Lower leg skin (tissue), 4 donors: ENCODE results near the gene KLHL25. TPM values are rescaled to one million over a fixed set of nuclear protein-coding genes. Genes with fewer than 3 reads are reported as not detected.

Experiments
- DNase-seq, 2 donors: peaks; one replicate each; pipeline ENCODE4 v3.0.0-alpha.2; 2019; ENCODE audit warnings: low spot score in 2 of 2
- H3K4me3 ChIP-seq: fragments of 200-600 bp; sonication (generic); 2 replicates; pipeline ENCODE4 v1.5.1; 2017; ENCODE audit warnings: mild to moderate bottlenecking, low read depth; ENCODE audit not compliant: poor library complexity, severe bottlenecking
- CTCF ChIP-seq, 3 donors: fragments of 450-650 bp; IDR thresholded peaks; one replicate each; pipeline ENCODE4 v1.5.1; 2016; ENCODE audit warnings: antibody characterized with exemption in 3 of 3, mild to moderate bottlenecking in 3 of 3, moderate library complexity in 2 of 3
- POLR2A ChIP-seq, 2 donors: fragments of 450-650 bp; IDR thresholded peaks; one replicate each; pipeline ENCODE4 v1.6.1; 2016 to 2017; ENCODE audit warnings: antibody characterized with exemption in 2 of 2, mild to moderate bottlenecking in 1 of 2, moderate library complexity in 1 of 2
- WGBS, 2 donors: methylation state at CpG; one replicate each; pipeline ENCODE4 v1.1.5; 2018; 5-methylcytosine and 5-hydroxymethylcytosine counted together
- intact Hi-C: fragments of 100-400 bp; cut with DNase I; formaldehyde crosslinking; loops from one replicate; pipeline ENCODE4 v1.15.0; 2023; ENCODE audit warnings: low total_unique reads
- total RNA-seq, 4 donors: library from RNA; depleted of rRNA; stranded (reverse); fragments of >200 nt; gene quantifications; one replicate each; pipeline ENCODE4 v1.1.0, GENCODE V29; 2016

The KLHL25 gene
- total RNA-seq, 4 donors from 2014 or later, result 13.9 to 29.0 (median 21.4) TPM

- no peak for TF ChIP-seq CTCF (IDR thresholded peaks at IDR 0.05)
- TF ChIP-seq POLR2A (IDR thresholded peaks at IDR 0.05), result no peak
- peak in 1 of 2 donors; percentile 65 for DNase-seq
- no peak overlapping the region for H3K4me3 ChIP-seq
- intact Hi-C loops, result no loop called here
- WGBS, 2 donors, result 78 to 84% methylated on average over 14 of the region's 14 CpGs
Observed at GRCh38 chr15:85745525-85746150, 49.1 kb downstream of the KLHL25 start.

DNA sequence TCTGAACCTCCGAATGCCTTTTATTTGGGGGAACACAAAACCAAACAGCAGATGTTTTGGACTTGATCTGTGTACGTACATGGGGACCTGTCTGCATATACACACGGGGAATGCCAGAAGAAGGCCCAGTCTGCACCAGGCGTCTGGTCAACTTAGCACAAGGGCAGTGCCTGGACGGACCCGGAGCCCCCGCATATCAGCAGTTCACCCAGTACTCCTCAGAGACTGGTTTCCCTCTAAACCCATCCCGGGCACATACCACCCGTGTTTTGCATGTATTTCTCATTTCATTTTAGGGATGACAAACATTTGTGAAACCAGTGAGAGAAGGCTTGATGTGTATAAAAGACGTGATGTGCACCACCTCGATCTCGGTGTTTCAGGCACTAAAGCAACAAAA, 49.7 kb downstream of the KLHL25 start:
- WGBS, 2 donors, result 90 to 94% methylated on average over 11 to 12 of the region's 12 CpGs
- no peak overlapping the region for H3K4me3 ChIP-seq
- no peak for TF ChIP-seq CTCF (IDR thresholded peaks at IDR 0.05)
- TF ChIP-seq POLR2A (IDR thresholded peaks at IDR 0.05), result no peak
- DNase-seq, result peak in 1 of 2 donors; percentile 74
- intact Hi-C loops, result no loop called here

DNA sequence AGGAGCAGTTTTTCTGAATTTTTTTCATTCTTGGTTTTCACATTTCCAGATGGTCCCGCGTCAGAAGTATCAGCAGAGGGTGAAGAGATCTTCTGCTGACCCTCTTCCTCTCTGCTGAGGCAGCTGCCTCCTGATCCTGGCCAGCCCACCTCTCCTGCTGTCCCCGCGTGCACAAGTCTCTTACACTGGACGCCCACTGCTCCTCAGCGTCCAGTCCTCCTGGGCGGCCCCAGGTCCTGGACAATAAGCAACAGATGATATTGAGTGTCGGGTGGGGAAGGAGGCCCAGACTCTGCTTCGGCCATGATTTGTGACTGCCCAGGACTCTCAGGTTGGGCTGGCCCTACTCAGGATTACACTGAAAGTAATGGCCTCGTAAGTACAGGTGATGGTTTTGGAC, 50.1 kb downstream of the KLHL25 start:
- intact Hi-C loops, result loop anchor here (5.0 kb wide), 1 partner anchor 88 kb away; no protein-coding TSS in a partner anchor
- no peak overlapping the region for H3K4me3 ChIP-seq
- DNase-seq, result peak in 1 of 2 donors; percentile 79
- TF ChIP-seq CTCF (IDR thresholded peaks at IDR 0.05) (no peak), POLR2A (IDR thresholded peaks at IDR 0.05) (no peak)
- 89 to 93% methylated on average over 10 of the region's 10 CpGs for WGBS, 2 donors

GRCh38 chr15:85743392-85744055, 51.2 kb downstream of the KLHL25 start:
- intact Hi-C loops, result loop anchor here (5.0 kb wide), 1 partner anchor 89 kb away; no protein-coding TSS in a partner anchor
- DNase-seq, result peak in 1 of 2 donors; percentile 73
- no peak for TF ChIP-seq CTCF (IDR thresholded peaks at IDR 0.05)
- TF ChIP-seq POLR2A (IDR thresholded peaks at IDR 0.05), result no peak
- no peak overlapping the region for H3K4me3 ChIP-seq
- 80% methylated on average over 14 of the region's 14 CpGs for WGBS, 2 donors

DNA sequence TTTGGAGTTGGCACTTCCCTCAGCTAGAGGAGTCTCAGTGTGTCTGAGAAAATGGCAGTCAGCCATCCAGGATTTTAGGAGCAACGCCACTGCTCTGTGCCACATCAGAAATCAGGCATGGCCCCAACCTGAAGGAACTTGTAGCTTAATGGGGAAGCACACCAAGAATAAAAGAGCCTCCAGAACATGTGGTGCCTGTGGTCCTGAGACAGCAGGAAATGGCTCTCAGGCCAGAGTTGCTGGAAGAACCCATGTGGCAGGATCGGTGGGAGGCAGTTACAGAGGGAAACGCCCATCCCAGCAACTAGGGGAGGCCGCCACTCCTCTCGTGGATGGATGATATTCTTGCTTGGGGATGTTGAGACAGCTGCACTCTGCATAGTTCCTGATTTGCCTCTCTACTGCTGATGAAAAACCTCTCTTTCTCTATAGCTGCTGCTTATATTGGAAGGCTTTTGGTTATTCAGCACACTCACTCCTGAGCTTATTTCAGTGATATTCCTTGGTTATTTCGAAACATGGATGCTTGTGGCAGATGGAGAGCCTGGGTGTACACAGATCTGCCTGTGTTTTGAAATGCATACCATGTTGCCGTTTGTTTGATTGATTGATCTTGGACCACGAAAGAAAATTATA, 52.4 kb downstream of the KLHL25 start:
- DNase-seq, result peak in 1 of 2 donors; percentile 80
- intact Hi-C loops, result loop anchor here (5.0 kb wide), 1 partner anchor 90 kb away; no protein-coding TSS in a partner anchor
- H3K4me3 ChIP-seq, result no peak overlapping the region
- no peak for TF ChIP-seq CTCF (IDR thresholded peaks at IDR 0.05)
- no peak for TF ChIP-seq POLR2A (IDR thresholded peaks at IDR 0.05)
- 46 to 61% methylated on average over 8 of the region's 8 CpGs for WGBS, 2 donors
